ACHN (cell line): ENCODE results near the gene NDUFB7.

Experiments
- DNase-seq: peaks from one replicate; pipeline ENCODE4 v3.0.0-alpha.2; 2015
- in situ Hi-C: cut with HindIII; loops from 2 replicates; pipeline ENCODE4 v1.10.0; 2017; ENCODE audit warnings: low sequenced_read_pairs, low pct_ligation_motif_present, low pct_unique_long_range_greater_than_20kb

The NDUFB7 gene

DNA sequence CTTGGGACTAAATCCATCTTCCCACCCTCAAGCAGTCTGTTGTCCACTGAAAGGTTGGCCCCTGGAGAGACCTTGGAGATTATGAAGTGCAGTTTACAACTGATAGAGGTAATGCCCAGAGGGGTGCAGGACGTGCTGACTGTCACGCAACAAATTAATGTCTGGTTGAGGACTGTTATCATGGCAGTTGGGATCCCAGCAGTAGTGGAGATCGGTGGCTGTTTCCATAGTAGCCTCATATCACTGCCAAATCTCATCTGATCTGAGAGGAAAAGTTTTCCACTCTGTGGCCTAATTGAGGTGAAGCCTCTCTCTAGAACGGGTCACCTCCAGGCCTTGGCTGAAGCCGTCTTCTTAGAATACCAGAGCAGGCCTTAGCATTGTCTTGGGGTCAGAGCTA lies 38.4 kb downstream of the NDUFB7 start:
- in situ Hi-C loops = no loop called here
- no peak for DNase-seq

DNA sequence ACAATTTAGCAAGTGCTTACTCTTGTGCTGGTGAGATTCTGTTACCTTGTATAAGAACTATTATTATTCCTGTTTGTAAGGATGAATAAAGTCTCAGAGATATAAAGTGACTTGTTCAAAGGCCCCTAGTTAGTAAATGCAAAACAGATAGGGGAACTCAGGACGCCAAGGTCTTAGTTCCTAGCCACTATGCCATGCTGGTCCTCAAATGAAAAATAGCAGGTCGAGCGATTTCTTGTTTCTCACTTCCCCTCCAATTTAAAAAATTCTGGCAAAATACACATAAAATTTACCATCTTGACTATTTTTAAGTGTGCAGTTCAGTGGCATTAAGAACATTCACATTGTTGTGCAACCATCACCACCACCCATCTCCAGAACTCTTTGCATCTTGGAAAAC lies 41.4 kb downstream of the NDUFB7 start:
- in situ Hi-C loops = no loop called here
- DNase-seq = no peak

- DNase-seq = no peak
- in situ Hi-C loops = no loop called here
These were observed 41.9 kb downstream of the NDUFB7 start for GRCh38 chr19:14530005-14530348.

DNA sequence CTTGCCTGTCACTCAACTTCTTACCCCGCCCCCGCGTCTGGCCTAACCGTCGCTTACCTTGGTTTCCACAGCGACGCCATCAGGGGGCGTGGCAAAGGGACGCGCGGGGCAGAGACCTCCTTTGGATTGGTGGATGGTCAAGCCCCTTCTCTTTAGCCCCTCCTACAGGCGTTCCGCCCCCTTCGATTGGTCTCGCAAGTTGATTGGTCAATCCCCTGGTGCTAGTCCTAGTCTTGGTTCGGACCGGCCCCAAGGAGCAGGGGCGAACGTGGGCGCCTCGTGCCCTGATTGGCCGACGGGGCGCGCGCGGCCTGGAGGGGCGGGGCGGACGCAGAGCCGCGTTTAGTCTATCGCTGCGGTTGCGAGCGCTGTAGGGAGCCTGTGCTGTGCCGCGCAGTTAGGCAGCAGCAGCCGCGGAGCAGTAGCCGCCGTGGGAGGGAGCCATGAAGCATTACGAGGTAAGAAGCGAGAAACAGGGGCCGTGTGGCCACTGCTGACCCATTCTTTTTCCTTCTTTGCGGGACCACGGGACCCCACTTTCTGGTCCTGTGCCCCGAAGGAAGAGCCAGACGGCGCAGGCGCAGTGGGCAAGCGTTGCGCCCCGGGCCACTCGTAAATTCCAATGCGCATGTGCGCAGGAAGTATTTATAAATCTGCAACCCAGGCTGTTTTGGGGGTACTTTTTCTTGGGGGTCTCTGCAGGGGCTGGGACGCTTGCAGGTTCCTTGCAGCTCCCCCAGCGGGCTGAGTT lies 42.4 kb downstream of the NDUFB7 start, which contains the start of gene TECR:
TSS of gene TECR (plus strand) at position 341 of the 751 bp plus-strand sequence. CDS start at position 444, 103 bp downstream.
- in situ Hi-C loops = no loop called here

GRCh38 chr19:14528419-14529253 lies 43.2 kb downstream of the NDUFB7 start:
- DNase-seq = no peak

More for the DNA sequence above, 42.4 kb downstream of the NDUFB7 start, which contains the start of gene TECR:
- DNase-seq = peak; percentile 99

GRCh38 chr19:14526423-14526822 lies 45.4 kb downstream of the NDUFB7 start:
- in situ Hi-C loops = no loop called here

More at GRCh38 chr19:14528419-14529253, 43.2 kb downstream of the NDUFB7 start:
- in situ Hi-C loops = no loop called here

DNA sequence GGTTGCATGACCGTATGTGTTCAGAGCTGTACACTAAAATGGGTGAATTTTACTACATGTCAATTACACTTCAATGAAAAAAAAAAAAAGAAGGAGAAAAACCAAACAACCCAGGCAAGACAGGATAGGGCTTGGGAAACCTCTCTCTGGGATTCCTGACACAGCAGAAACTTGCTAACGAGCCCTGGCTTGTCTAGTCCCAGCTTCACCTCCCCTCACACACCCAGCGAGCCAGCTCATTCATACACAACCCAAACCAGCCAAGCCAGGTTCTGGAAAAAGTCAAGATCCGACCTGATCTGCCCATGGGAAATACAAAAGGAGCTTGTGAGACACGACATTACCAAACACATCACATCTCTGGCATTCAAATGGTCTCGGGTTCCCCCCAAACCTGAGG lies 46.1 kb downstream of the NDUFB7 start:
- no peak for DNase-seq
- in situ Hi-C loops = no loop called here

More at GRCh38 chr19:14526423-14526822, 45.4 kb downstream of the NDUFB7 start:
- no peak for DNase-seq

- DNase-seq = no peak
These were observed 51.3 kb downstream of the NDUFB7 start for GRCh38 chr19:14520543-14520942.

GRCh38 chr19:14519860-14520407 lies 51.9 kb downstream of the NDUFB7 start:
- peak; percentile 45 for DNase-seq
- in situ Hi-C loops = no loop called here

More at GRCh38 chr19:14520543-14520942, 51.3 kb downstream of the NDUFB7 start:
- in situ Hi-C loops = no loop called here

- DNase-seq = no peak
- in situ Hi-C loops = no loop called here
These were observed 52.5 kb downstream of the NDUFB7 start for GRCh38 chr19:14519245-14519859.

DNA sequence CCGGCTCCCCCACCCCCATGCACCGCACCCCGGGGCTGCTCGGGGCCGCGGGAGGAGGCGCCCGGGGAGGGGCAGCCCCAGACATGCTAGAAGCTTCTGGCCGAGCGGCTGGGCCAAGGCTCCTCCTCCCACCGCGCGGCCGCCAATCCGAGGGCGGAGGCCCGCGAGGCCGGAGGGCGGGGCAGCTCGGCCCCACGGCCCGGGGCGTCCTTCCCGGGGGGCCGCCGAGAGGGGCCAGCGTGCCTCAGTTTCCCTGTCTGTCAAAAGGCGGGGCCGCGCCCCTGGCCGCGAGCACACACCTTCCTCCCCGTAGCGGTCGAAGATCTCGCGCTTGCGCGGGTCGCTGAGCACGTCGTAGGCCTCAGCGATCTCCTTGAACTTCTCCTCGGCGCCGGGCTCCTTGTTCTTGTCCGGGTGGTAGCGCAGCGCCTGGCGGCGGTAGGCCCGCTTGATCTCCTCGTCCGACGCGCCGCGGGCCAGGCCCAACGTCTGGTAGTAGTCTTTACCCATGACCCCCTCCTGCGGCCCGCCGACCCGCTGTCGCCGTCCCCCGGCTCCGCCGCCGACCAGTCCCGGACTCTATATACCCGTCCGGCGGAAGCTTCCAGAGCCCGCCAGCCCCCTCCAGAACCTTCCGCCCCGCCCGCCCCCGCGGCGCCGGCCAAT lies 53.9 kb downstream of the NDUFB7 start, which contains the start of gene DNAJB1:
TSS of gene DNAJB1 (minus strand) at position 558 of the 666 bp plus-strand sequence. CDS start at position 510, 48 bp downstream.
- in situ Hi-C loops = no loop called here
- DNase-seq = peak; percentile 73

DNA sequence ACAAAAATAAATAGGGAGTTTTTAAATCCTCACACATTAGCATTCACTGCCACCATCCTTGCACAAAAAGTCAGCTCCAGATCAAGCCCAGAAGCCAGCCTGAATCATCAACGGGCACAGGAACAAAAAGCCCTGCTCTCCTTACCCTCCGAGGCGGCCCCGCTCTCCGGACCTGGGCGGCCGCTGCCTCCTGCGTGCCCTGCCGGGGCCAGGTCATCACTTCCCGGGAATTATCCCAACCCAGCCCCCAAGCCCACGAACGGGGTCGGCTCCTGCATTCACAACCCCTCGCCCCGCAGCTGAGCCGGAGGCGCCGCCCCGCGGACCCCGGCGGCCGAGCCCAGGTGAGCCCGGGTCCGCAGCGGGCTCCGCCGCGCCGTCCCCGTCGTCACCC lies 54.4 kb downstream of the NDUFB7 start:
- in situ Hi-C loops = no loop called here

DNA sequence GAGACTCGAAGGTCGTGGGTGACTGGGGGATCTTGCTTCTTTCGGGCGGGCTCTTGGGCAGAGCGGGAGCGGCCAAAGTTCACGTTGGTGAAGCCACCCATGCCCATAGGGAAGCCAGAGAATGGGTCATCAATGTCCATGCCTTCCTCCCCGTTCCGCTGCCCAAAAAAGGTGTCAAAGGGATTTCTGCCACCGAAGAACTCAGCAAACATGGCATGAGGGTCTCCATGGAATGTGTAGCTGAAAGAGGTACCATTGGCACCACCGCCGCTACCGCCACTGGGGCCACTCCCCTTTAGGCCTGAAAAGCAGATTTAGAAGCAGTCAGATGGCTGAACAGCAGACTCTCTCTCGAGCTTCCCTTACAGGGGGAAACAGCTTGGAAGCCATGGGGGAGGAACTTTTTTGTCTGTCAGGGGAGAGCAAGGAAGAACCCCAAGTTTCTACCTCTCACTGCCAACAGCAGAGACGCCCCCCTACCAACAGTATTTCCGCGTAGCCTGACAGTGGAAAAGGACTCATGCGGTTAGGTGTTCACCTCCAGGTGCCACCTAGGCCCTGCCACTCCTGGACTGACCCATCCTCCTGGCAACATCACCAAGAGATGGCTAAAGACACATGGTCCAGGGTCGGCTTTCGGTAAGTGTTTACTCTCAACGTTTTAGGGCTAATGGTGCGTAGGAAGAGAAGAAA lies 55.0 kb downstream of the NDUFB7 start:
- in situ Hi-C loops = no loop called here
- no peak for DNase-seq

More for the DNA sequence above, 54.4 kb downstream of the NDUFB7 start:
- no peak for DNase-seq
